HCT116 (cell line): ENCODE data around the gene ASRGL1. TPM values are rescaled to one million over a fixed set of nuclear protein-coding genes. Genes with fewer than 3 reads are reported as not detected.

Experiments used
- ATAC-seq: fragments of 200-7000 bp; cut with Tn5 transposase; 2 replicates; pipeline ENCODE4 v1.9.1; 2020; ENCODE audit warnings: mild to moderate bottlenecking, moderate library complexity
- BruUV-seq: library from RNA; stranded (reverse); fragments of 400-500 nt; replicated peaks from 2 replicates; lab custom pipeline; 2021; lab: Mats Ljungman, UMichigan
- CTCF ChIA-PET: fragments of 300-600 bp; sonication (Branson Sonifier 250); formaldehyde crosslinking; loops from one replicate; lab custom pipeline; 2021; ENCODE audit warnings: antibody characterized with exemption; lab: Charles Lee
- POLR2A ChIA-PET: fragments of 300-600, 350-600 bp; sonication (Branson Sonifier 250); formaldehyde crosslinking; loops from one replicate; lab custom pipeline; 2021; ENCODE audit warnings: antibody characterized with exemption; lab: Charles Lee
- RAD21 ChIA-PET, 2 experiments: fragments of 300-600 bp; sonication (Branson Sonifier 250); formaldehyde crosslinking; loops; one replicate each; lab custom pipeline; 2023; ENCODE audit warnings: low total read pairs in 2 of 2; ENCODE audit not compliant: uncharacterized antibody in 2 of 2, unreplicated experiment in 2 of 2, low non-redundant PET in 1 of 2; lab: Charles Lee
- DNase-seq: peaks from one replicate; pipeline ENCODE4 v3.0.0-alpha.2; 2010; ENCODE audit warnings: low read depth, low spot score
- H2AFZ ChIP-seq: fragments of 200-600 bp; shearing (Covaris generic), sonication (generic); 2 replicates; pipeline ENCODE4 v1.6.1; 2017; ENCODE audit warnings: low read depth, mixed run types, mixed read lengths, antibody characterized with exemption, low read length; ENCODE audit not compliant: poor library complexity, severe bottlenecking
- H3K27ac ChIP-seq: 2 replicates; pipeline ENCODE4 v1.5.1; 2012; ENCODE audit warnings: low read depth, low read length
- H3K27me3 ChIP-seq: fragments of 200-600 bp; sonication (generic); 2 replicates; pipeline ENCODE4 v1.6.1; 2016; ENCODE audit warnings: mixed run types, low read length, mixed read lengths; ENCODE audit not compliant: insufficient read depth
- H3K36me3 ChIP-seq, 2 experiments: fragments of 200-500 bp in 1 of 2; fragments of 200-600 bp in 1 of 2; sonication (Bioruptor generic) in 1 of 2; sonication (generic) in 1 of 2; 2 replicates each; pipeline versions ENCODE4 v1.5.1 to v1.6.1; 2014 to 2016; ENCODE audit warnings: low read length in 2 of 2, inconsistent platforms in 1 of 2, mixed read lengths in 1 of 2, mixed run types in 1 of 2; ENCODE audit not compliant: insufficient read depth in 2 of 2, control insufficient read depth in 1 of 2
- H3K4me1 ChIP-seq, 2 experiments: fragments of 200-600 bp in 1 of 2; sonication (generic) in 1 of 2; 2 replicates each; pipeline versions ENCODE4 v1.5.1 to v1.6.1; 2012 to 2017; ENCODE audit warnings: low read length in 2 of 2, inconsistent platforms in 1 of 2, mild to moderate bottlenecking in 1 of 2, mixed read lengths in 1 of 2, mixed run types in 1 of 2, moderate library complexity in 1 of 2; ENCODE audit not compliant: insufficient read depth in 2 of 2, control insufficient read depth in 1 of 2
- H3K4me2 ChIP-seq: fragments of 200-600 bp; sonication (generic); 2 replicates; pipeline ENCODE4 v1.6.1; 2017; ENCODE audit warnings: mixed run types, low read length, mixed read lengths
- H3K4me3 ChIP-seq, 2 experiments: fragments of 200-600 bp in 1 of 2; sonication (generic) in 1 of 2; replicated peaks in 1 of 2; 2 replicates each; pipeline ENCODE4 v1.5.1; 2011 to 2016; ENCODE audit warnings: low read length in 2 of 2, control low read depth in 1 of 2, low read depth in 1 of 2, mild to moderate bottlenecking in 1 of 2, mixed read lengths in 1 of 2, mixed run types in 1 of 2
- H3K79me2 ChIP-seq: fragments of 200-600 bp; sonication (generic); 2 replicates; pipeline ENCODE4 v1.6.1; 2017; ENCODE audit warnings: mild to moderate bottlenecking, mixed run types, low read length, moderate library complexity, mixed read lengths; ENCODE audit not compliant: insufficient read depth
- H3K9ac ChIP-seq: fragments of 200-600 bp; sonication (generic); 2 replicates; pipeline ENCODE4 v1.6.1; 2016; ENCODE audit warnings: low read length, mixed read lengths
- H3K9me2 ChIP-seq: fragments of 200-600 bp; sonication (generic), shearing (Covaris generic); 2 replicates; pipeline ENCODE4 v1.6.1; 2017; ENCODE audit warnings: mixed run types, mild to moderate bottlenecking, moderate library complexity; ENCODE audit not compliant: insufficient read depth
- H3K9me3 ChIP-seq, 2 experiments: fragments of 200-500 bp in 1 of 2; fragments of 200-600 bp in 1 of 2; sonication (Bioruptor generic) in 1 of 2; sonication (generic) in 1 of 2; 2 replicates each; pipeline ENCODE4 v1.6.1; 2014 to 2017; ENCODE audit warnings: low read length in 2 of 2, mixed read lengths in 2 of 2, inconsistent platforms in 1 of 2, low read depth in 1 of 2, mild to moderate bottlenecking in 1 of 2, mixed run types in 1 of 2, moderate library complexity in 1 of 2; ENCODE audit not compliant: control insufficient read depth in 1 of 2, insufficient read depth in 1 of 2
- H4K20me1 ChIP-seq: fragments of 200-600 bp; sonication (generic), shearing (Covaris generic); 2 replicates; pipeline ENCODE4 v1.6.1; 2017; ENCODE audit warnings: mixed run types, mild to moderate bottlenecking, moderate library complexity; ENCODE audit not compliant: insufficient read depth
- CBX3 ChIP-seq: IDR thresholded peaks from 2 replicates; pipeline ENCODE4 v1.6.1; 2012; ENCODE audit warnings: low read depth
- CEBPB ChIP-seq: IDR thresholded peaks from 2 replicates; pipeline ENCODE4 v1.6.1; 2012; ENCODE audit warnings: low read depth
- EGR1 ChIP-seq: IDR thresholded peaks from 2 replicates; pipeline ENCODE4 v1.6.1; 2012; ENCODE audit warnings: low read depth
- EZH2phosphoT487 ChIP-seq: fragments of 200-600 bp; IDR thresholded peaks from 2 replicates; pipeline ENCODE4 v1.6.1; 2018; ENCODE audit warnings: antibody characterized with exemption, borderline replicate concordance
- FOSL1 ChIP-seq: IDR thresholded peaks from 2 replicates; pipeline ENCODE4 v1.6.1; 2012; ENCODE audit warnings: low read depth
- JUND ChIP-seq: IDR thresholded peaks from 2 replicates; pipeline ENCODE4 v1.6.1; 2012
- POLR2A ChIP-seq: IDR thresholded peaks from 2 replicates; pipeline ENCODE4 v1.7.0; 2011; ENCODE audit warnings: borderline replicate concordance; ENCODE audit not compliant: insufficient read depth, insufficient read length; ENCODE audit errors: extremely low read depth
- SIN3A ChIP-seq: IDR thresholded peaks from 2 replicates; pipeline ENCODE4 v1.6.1; 2012; ENCODE audit warnings: low read depth
- SP1 ChIP-seq: IDR thresholded peaks from 2 replicates; pipeline ENCODE4 v1.6.1; 2012; ENCODE audit warnings: low read depth
- SRF ChIP-seq: IDR thresholded peaks from 2 replicates; pipeline ENCODE4 v1.6.1; 2012; ENCODE audit warnings: low read depth
- TCF7L2 ChIP-seq: IDR thresholded peaks from 2 replicates; pipeline ENCODE4 v1.7.0; 2011; ENCODE audit warnings: borderline replicate concordance, inconsistent platforms; ENCODE audit not compliant: insufficient read depth, insufficient read length; ENCODE audit errors: extremely low read depth
- YY1 ChIP-seq: IDR thresholded peaks from 2 replicates; pipeline ENCODE4 v1.6.1; 2011; ENCODE audit warnings: low read length, low read depth, moderate library complexity, mild to moderate bottlenecking; ENCODE audit not compliant: insufficient replicate concordance; ENCODE audit errors: extremely low read depth
- intact Hi-C: fragments of 100-400 bp; cut with micrococcal nuclease; formaldehyde crosslinking; loops from 2 replicates; pipeline ENCODE4 v1.10.0; 2022
- total RNA-seq: library from RNA; stranded (reverse); gene quantifications from one replicate; pipeline ENCODE4 v1.2.1, GENCODE V29; 2021; ENCODE audit not compliant: unreplicated experiment
- TF ChIP-seq, protein P1 (sequence below): IDR thresholded peaks from 2 replicates; pipeline ENCODE4 v1.6.1; 2012

ASRGL1 gene
- total RNA-seq, 1 experiment from 2014 or later, result 27.6 TPM

GRCh38 chr11:62402960-62403730 lies 65.9 kb downstream of the ASRGL1 start:
- no peak for ATAC-seq
- Histone ChIP-seq H3K4me3 (no peak overlapping the region), H3K9me3 (no peaks in the 10 kb centered on the region), H4K20me1 (no peaks in the 10 kb centered on the region), H3K9me2 (no peaks in the 10 kb centered on the region), H3K36me3 (no peaks in the 10 kb centered on the region), H3K9ac (no peak overlapping the region), H3K4me2 (no peak overlapping the region), H3K27ac (no peak overlapping the region), H3K4me1 (peaks cover 0 to 10% of the 10 kb centered on the region in 2 experiments; a peak in 1 of 4 replicates), H2AFZ (no peak overlapping the region), H3K27me3 (no peaks in the 10 kb centered on the region), H3K79me2 (no peaks in the 10 kb centered on the region)
- intact Hi-C loops, result no loop called here
- no TSS peak for BruUV-seq
- CTCF ChIA-PET, result interaction anchor here (0.6 to 1.5 kb wide), 3 partner anchors 8 to 161 kb away, joined by 4 to 7 read pairs (median 5); no protein-coding TSS in a partner anchor
- POLR2A ChIA-PET, result no interaction called here
- DNase-seq, result no peak
- RAD21 ChIA-PET, result no interaction called here
- TF ChIP-seq, protein P1, sequence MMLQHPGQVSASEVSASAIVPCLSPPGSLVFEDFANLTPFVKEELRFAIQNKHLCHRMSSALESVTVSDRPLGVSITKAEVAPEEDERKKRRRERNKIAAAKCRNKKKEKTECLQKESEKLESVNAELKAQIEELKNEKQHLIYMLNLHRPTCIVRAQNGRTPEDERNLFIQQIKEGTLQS, result no peak
- no peak for TF ChIP-seq SRF
- TF ChIP-seq JUND, result no peak
- TF ChIP-seq EZH2phosphoT487, result no peak
- TF ChIP-seq TCF7L2, result no peak
- no peak for TF ChIP-seq CBX3
- TF ChIP-seq EGR1, result no peak
- no peak for TF ChIP-seq FOSL1
- no peak for TF ChIP-seq YY1
- TF ChIP-seq SP1, result no peak
- no peak for TF ChIP-seq CEBPB
- TF ChIP-seq SIN3A, result no peak
- TF ChIP-seq POLR2A, result no peak
